SK-N-SH (cell line): ENCODE data around the gene GSTA4. TPM values are rescaled to one million over a fixed set of nuclear protein-coding genes. Genes with fewer than 3 reads are reported as not detected.

Experiments
- CTCF ChIA-PET: fragments of 300-600, 350-600 bp; formaldehyde crosslinking; extraction: SDS; loops from one replicate; lab custom pipeline; 2021; lab: Yijun Ruan, JAX
- POLR2A ChIA-PET: fragments of 350-600 bp; sonication (Branson Sonifier 250); formaldehyde crosslinking; extraction: SDS; loops from one replicate; lab custom pipeline; 2020; ENCODE audit warnings: antibody characterized with exemption, inconsistent platforms; lab: Yijun Ruan, JAX
- DNase-seq: peaks from one replicate; pipeline ENCODE4 v3.0.0; 2012
- H2AFZ ChIP-seq: fragments of 200-600 bp; sonication (generic); 2 replicates; pipeline ENCODE4 v1.8.1; 2016; ENCODE audit warnings: antibody characterized with exemption, mild to moderate bottlenecking, low read depth
- H3F3A ChIP-seq: fragments of 200-600 bp; sonication (generic); replicated peaks from 2 replicates; pipeline ENCODE3; 2016; ENCODE audit warnings: antibody characterized with exemption, mild to moderate bottlenecking; ENCODE audit not compliant: insufficient read depth
- H3K27ac ChIP-seq, 2 experiments: fragments of 200-500 bp in 1 of 2; fragments of 200-600 bp in 1 of 2; sonication (Bioruptor generic) in 1 of 2; sonication (generic), shearing (Covaris generic) in 1 of 2; 2 replicates each; pipeline versions ENCODE4 v1.5.1 to v1.6.1; 2014 to 2016; ENCODE audit warnings: low read depth in 2 of 2, inconsistent platforms in 1 of 2, low read length in 1 of 2, mild to moderate bottlenecking in 1 of 2, mixed read lengths in 1 of 2
- H3K27me3 ChIP-seq: fragments of 200-600 bp; sonication (generic), shearing (Covaris generic); 2 replicates; pipeline ENCODE4 v1.6.1; 2016; ENCODE audit warnings: mixed run types; ENCODE audit not compliant: insufficient read depth
- H3K36me3 ChIP-seq, 2 experiments: fragments of 200-500 bp in 1 of 2; fragments of 200-600 bp in 1 of 2; sonication (Bioruptor generic) in 1 of 2; sonication (generic) in 1 of 2; replicated peaks in 1 of 2; 2 replicates each; pipeline versions ENCODE3 to v1.5.1; 2014 to 2016; ENCODE audit warnings: low read length in 1 of 2, mild to moderate bottlenecking in 1 of 2; ENCODE audit not compliant: insufficient read depth in 2 of 2, control insufficient read depth in 1 of 2
- H3K4me1 ChIP-seq, 2 experiments: fragments of 200-500 bp in 1 of 2; fragments of 200-600 bp in 1 of 2; sonication (Bioruptor generic) in 1 of 2; sonication (generic), shearing (Covaris generic) in 1 of 2; 2 replicates each; pipeline versions ENCODE4 v1.5.1 to v1.6.1; 2014 to 2016; ENCODE audit warnings: low read depth in 1 of 2, low read length in 1 of 2, mixed run types in 1 of 2; ENCODE audit not compliant: insufficient read depth in 2 of 2, control insufficient read depth in 1 of 2
- H3K4me2 ChIP-seq: fragments of 200-600 bp; sonication (generic), shearing (Covaris generic); 2 replicates; pipeline ENCODE4 v1.6.1; 2017; ENCODE audit warnings: mixed run types
- H3K4me3 ChIP-seq, 2 experiments: fragments of 200-500 bp in 1 of 2; fragments of 200-600 bp in 1 of 2; sonication (Bioruptor generic) in 1 of 2; sonication (generic), shearing (Covaris generic) in 1 of 2; 2 replicates each; pipeline versions ENCODE4 v1.5.1 to v1.8.1; 2014 to 2016; ENCODE audit warnings: low read depth in 2 of 2, inconsistent platforms in 1 of 2, low read length in 1 of 2, mild to moderate bottlenecking in 1 of 2, mixed read lengths in 1 of 2, moderate library complexity in 1 of 2
- H3K79me2 ChIP-seq: fragments of 200-600 bp; sonication (generic); 2 replicates; pipeline ENCODE4 v1.8.1; 2017; ENCODE audit warnings: mild to moderate bottlenecking; ENCODE audit not compliant: insufficient read depth
- H3K9ac ChIP-seq: fragments of 200-600 bp; sonication (generic); 2 replicates; pipeline ENCODE4 v1.6.1; 2017; ENCODE audit warnings: mixed run types
- H3K9me2 ChIP-seq: fragments of 200-600 bp; sonication (generic); 2 replicates; pipeline ENCODE4 v1.6.1; 2017; ENCODE audit warnings: mixed run types
- H3K9me3 ChIP-seq: fragments of 200-600 bp; sonication (generic); 2 replicates; pipeline ENCODE4 v1.6.1; 2017; ENCODE audit warnings: mixed run types, mild to moderate bottlenecking, moderate library complexity
- H4K20me1 ChIP-seq: fragments of 200-600 bp; sonication (generic); 2 replicates; pipeline ENCODE4 v1.6.1; 2017; ENCODE audit warnings: mild to moderate bottlenecking, mixed run types; ENCODE audit not compliant: insufficient read depth
- CHD2 ChIP-seq: fragments of 150-350 bp; IDR thresholded peaks from 2 replicates; pipeline ENCODE4 v1.6.1; 2018; ENCODE audit warnings: low read length; ENCODE audit not compliant: partially characterized antibody
- GATA2 ChIP-seq: sonication (generic); formaldehyde crosslinking; IDR thresholded peaks from 2 replicates; pipeline ENCODE4 v1.5.0; 2020; ENCODE audit warnings: mild to moderate bottlenecking, missing genetic modification reagents
- MEF2A ChIP-seq: IDR thresholded peaks from 2 replicates; pipeline ENCODE4 v1.4.0; 2012; ENCODE audit warnings: low read depth, borderline replicate concordance
- RAD21 ChIP-seq: IDR thresholded peaks from 2 replicates; pipeline ENCODE4 v1.6.1; 2012; ENCODE audit warnings: mild to moderate bottlenecking, low read length
- RFX5 ChIP-seq: IDR thresholded peaks from 2 replicates; pipeline ENCODE4 v1.6.1; 2012; ENCODE audit warnings: mild to moderate bottlenecking, improper control_type of control experiment, low read length
- SIN3A ChIP-seq: IDR thresholded peaks from 2 replicates; pipeline ENCODE4 v1.6.1; 2012; ENCODE audit warnings: low read depth, mild to moderate bottlenecking, low read length, moderate library complexity, borderline replicate concordance
- SMC3 ChIP-seq: IDR thresholded peaks from 2 replicates; pipeline ENCODE4 v1.6.1; 2012; ENCODE audit warnings: low read depth, low read length, improper control_type of control experiment
- TCF12 ChIP-seq: IDR thresholded peaks from 2 replicates; pipeline ENCODE4 v1.4.0; 2012
- WGBS: methylation state at CpG from one replicate; pipeline ENCODE4 v1.1.6; 2017; ENCODE audit warnings: low lambda C conversion rate; 5-methylcytosine and 5-hydroxymethylcytosine counted together
- polyA plus RNA-seq, 3 experiments: library from polyadenylated mRNA; depleted of rRNA; stranded (reverse); fragments of >200 nt; gene quantifications; 2 replicates each; pipeline ENCODE4 v1.2.3, GENCODE V29; 2012
- TF ChIP-seq, protein P1 (sequence below): IDR thresholded peaks from 2 replicates; pipeline ENCODE4 v1.4.0; 2012; ENCODE audit warnings: low read depth, borderline replicate concordance
- TF ChIP-seq, protein P2 (sequence below): IDR thresholded peaks from 2 replicates; pipeline ENCODE4 v1.4.0; 2012; ENCODE audit warnings: low read depth, borderline replicate concordance

GSTA4 gene
- polyA plus RNA-seq, 1 of the 3 experiments (the other 2 are of a cell fraction) = 28.3 TPM

DNA sequence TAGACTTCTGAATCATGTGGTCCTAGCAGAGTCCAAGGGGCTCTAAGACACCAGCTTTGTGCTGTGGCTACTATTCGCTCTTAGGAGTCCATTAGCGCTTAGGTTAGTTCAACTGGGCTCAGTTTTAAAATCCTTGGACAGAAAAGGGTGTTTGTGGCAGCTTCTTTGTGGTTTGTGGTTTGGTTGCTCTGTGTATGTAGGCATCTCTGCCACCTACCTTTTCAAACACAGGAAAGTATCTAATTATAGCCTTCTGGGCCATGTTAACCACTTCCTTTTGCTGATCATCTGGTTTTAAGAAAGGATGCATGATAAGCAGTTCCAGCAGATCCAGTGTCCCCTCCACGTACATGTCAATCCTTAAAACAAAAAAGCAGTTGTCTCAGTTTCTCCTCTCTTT is 10.8 kb downstream of the GSTA4 start (continued):
- TF ChIP-seq TCF12 = no peak
- no peak for TF ChIP-seq MEF2A
- no peak for TF ChIP-seq RAD21
- TF ChIP-seq, protein P1, sequence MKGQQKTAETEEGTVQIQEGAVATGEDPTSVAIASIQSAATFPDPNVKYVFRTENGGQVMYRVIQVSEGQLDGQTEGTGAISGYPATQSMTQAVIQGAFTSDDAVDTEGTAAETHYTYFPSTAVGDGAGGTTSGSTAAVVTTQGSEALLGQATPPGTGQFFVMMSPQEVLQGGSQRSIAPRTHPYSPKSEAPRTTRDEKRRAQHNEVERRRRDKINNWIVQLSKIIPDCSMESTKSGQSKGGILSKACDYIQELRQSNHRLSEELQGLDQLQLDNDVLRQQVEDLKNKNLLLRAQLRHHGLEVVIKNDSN = no peak

- TF ChIP-seq CHD2 (no peak), GATA2 (CRISPR knock-in tag) (no peak), SMC3 (no peak)
- TF ChIP-seq, protein P2, sequence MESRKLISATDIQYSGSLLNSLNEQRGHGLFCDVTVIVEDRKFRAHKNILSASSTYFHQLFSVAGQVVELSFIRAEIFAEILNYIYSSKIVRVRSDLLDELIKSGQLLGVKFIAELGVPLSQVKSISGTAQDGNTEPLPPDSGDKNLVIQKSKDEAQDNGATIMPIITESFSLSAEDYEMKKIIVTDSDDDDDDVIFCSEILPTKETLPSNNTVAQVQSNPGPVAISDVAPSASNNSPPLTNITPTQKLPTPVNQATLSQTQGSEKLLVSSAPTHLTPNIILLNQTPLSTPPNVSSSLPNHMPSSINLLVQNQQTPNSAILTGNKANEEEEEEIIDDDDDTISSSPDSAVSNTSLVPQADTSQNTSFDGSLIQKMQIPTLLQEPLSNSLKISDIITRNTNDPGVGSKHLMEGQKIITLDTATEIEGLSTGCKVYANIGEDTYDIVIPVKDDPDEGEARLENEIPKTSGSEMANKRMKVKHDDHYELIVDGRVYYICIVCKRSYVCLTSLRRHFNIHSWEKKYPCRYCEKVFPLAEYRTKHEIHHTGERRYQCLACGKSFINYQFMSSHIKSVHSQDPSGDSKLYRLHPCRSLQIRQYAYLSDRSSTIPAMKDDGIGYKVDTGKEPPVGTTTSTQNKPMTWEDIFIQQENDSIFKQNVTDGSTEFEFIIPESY = no peak
- TF ChIP-seq, all 33 proteins: peak for 0
- no peaks in the 10 kb centered on the region for H4K20me1 ChIP-seq
- DNase-seq = no peak
- no peak overlapping the region for H3K27ac ChIP-seq
- ChIA-PET CTCF (interaction anchor here (1.2 to 1.3 kb wide), 2 partner anchors 12 to 13 kb away, joined by 4 to 8 read pairs; partner anchors contain the start of gene GSTA4), POLR2A (no interaction called here)
- H3K4me3 ChIP-seq = no peak overlapping the region
- H3K9ac ChIP-seq = no peak overlapping the region
- no peak overlapping the region for H3K4me2 ChIP-seq
- peaks cover 17 to 31% of the 10 kb centered on the region in 2 experiments for H3K36me3 ChIP-seq
- H3K27me3 ChIP-seq = no peaks in the 10 kb centered on the region
- no peaks in the 10 kb centered on the region for H3K4me1 ChIP-seq
- no peaks in the 10 kb centered on the region for H3K9me2 ChIP-seq
- H3F3A ChIP-seq = no peaks in the 10 kb centered on the region
- H3K79me2 ChIP-seq = no peaks in the 10 kb centered on the region
- H3K9me3 ChIP-seq = no peaks in the 10 kb centered on the region
- 100% methylated on average over 5 of the region's 5 CpGs for WGBS
- no peak overlapping the region for H2AFZ ChIP-seq
Measured at GRCh38 chr6:52983159-52983848, 11.8 kb downstream of the GSTA4 start.

GRCh38 chr6:52982680-52983079 is 12.4 kb downstream of the GSTA4 start:
- Histone ChIP-seq H3K9me3 (no peaks in the 10 kb centered on the region), H2AFZ (no peak overlapping the region), H3K79me2 (no peaks in the 10 kb centered on the region), H3F3A (no peaks in the 10 kb centered on the region), H4K20me1 (no peaks in the 10 kb centered on the region), H3K9ac (no peak overlapping the region), H3K4me3 (no peak overlapping the region), H3K4me1 (no peaks in the 10 kb centered on the region), H3K9me2 (no peaks in the 10 kb centered on the region), H3K36me3 (peaks cover 14 to 31% of the 10 kb centered on the region in 2 experiments), H3K27ac (no peak overlapping the region), H3K27me3 (no peaks in the 10 kb centered on the region), H3K4me2 (no peak overlapping the region)
- TF ChIP-seq RAD21 (no peak), SMC3 (no peak), TCF12 (no peak), SIN3A (no peak), RFX5 (no peak)
- no peak for DNase-seq
- 94% methylated on average over 3 of the region's 3 CpGs for WGBS
- CTCF ChIA-PET = interaction anchor here (1.2 to 4.0 kb wide), 3 partner anchors 12 to 69 kb away, joined by 3 to 16 read pairs (median 4); partner anchors contain the start of gene GSTA4
- POLR2A ChIA-PET = no interaction called here
